K562 (cell line): ENCODE data around the gene RPS6KA2. TPM values are rescaled to one million over a fixed set of nuclear protein-coding genes. Genes with fewer than 3 reads are reported as not detected.
A peak's percentile ranks its signal among the peaks of the same experiment; 100 is the strongest.

ENCODE experiments used
- CHD7 ChIP-seq: fragments of 200-600 bp; sonication (generic); IDR thresholded peaks from one replicate; pipeline ENCODE4 v1.6.1; 2012; ENCODE audit warnings: mild to moderate bottlenecking, low read depth, low read length, inconsistent platforms
- CREB3L1 ChIP-seq: fragments of 450-650 bp; IDR thresholded peaks from 2 replicates; pipeline ENCODE4 v1.6.1; 2014; ENCODE audit warnings: low read depth, mild to moderate bottlenecking, moderate library complexity, borderline replicate concordance
- ILK ChIP-seq: fragments of 450-650 bp; IDR thresholded peaks from 2 replicates; pipeline ENCODE4 v1.6.1; 2016; ENCODE audit warnings: missing genetic modification characterization, low read depth, mild to moderate bottlenecking, missing compliant biosample characterization, moderate library complexity, borderline replicate concordance
- MTA1 ChIP-seq: fragments of 450-650 bp; IDR thresholded peaks from 2 replicates; pipeline ENCODE4 v1.6.1; 2017; ENCODE audit warnings: borderline replicate concordance
- NBN ChIP-seq: fragments of 450-650 bp; IDR thresholded peaks from 2 replicates; pipeline ENCODE4 v1.6.1; 2016; ENCODE audit warnings: low read depth, mild to moderate bottlenecking
- SRSF7 ChIP-seq: fragments of 200-400 bp; formaldehyde crosslinking; optimal IDR thresholded peaks from 2 replicates; pipeline ENCODE3; 2017; ENCODE audit warnings: mild to moderate bottlenecking, low read depth, low read length
- polyA plus RNA-seq, 8 experiments: library from polyadenylated mRNA; depleted of rRNA in 4 of 8; stranded (reverse) in 5 of 8; unstranded in 3 of 8; fragments of >200 nt; fragmentation: Nextera tagmentation in 2 of 8; fragmentation: Illumina TruSeq in 1 of 8; extraction: Ambion mirVana in 2 of 8; extraction: Trizol in 1 of 8; gene quantifications; 2 replicates each; pipeline versions ENCODE4 v1.2.1 to v1.2.3, GENCODE V29; 2011 to 2014; ENCODE audit warnings: inconsistent platforms in 1 of 8, missing spikeins in 1 of 8
- total RNA-seq, 7 experiments: library from RNA; depleted of rRNA in 6 of 7; stranded (reverse); fragments of >200 nt in 6 of 7; fragmentation: Illumina TruSeq in 2 of 7; extraction: Trizol in 2 of 7; gene quantifications; 2 replicates each; pipeline versions ENCODE4 v1.2.1 to v1.2.3, GENCODE V29; 2011 to 2021; ENCODE audit warnings: low replicate concordance in 1 of 7
- TF ChIP-seq, protein P1 (sequence below): fragments of 250-450 bp; sonication (Bioruptor Pico); IDR thresholded peaks from 2 replicates; pipeline ENCODE4 v1.5.0; 2020; ENCODE audit warnings: mild to moderate bottlenecking, borderline replicate concordance
- TF ChIP-seq, protein P2 (sequence below): fragments of 150-350 bp; conservative IDR thresholded peaks from 2 replicates; pipeline ENCODE4 v1.6.1; 2014; ENCODE audit warnings: low read length

Gene RPS6KA2
- total and polyA plus RNA-seq, 9 of the 15 experiments (the other 6 are each of a cell fraction or from before 2014, with no cell fraction given): 0.29 to 1.00 (median 0.53) TPM

DNA sequence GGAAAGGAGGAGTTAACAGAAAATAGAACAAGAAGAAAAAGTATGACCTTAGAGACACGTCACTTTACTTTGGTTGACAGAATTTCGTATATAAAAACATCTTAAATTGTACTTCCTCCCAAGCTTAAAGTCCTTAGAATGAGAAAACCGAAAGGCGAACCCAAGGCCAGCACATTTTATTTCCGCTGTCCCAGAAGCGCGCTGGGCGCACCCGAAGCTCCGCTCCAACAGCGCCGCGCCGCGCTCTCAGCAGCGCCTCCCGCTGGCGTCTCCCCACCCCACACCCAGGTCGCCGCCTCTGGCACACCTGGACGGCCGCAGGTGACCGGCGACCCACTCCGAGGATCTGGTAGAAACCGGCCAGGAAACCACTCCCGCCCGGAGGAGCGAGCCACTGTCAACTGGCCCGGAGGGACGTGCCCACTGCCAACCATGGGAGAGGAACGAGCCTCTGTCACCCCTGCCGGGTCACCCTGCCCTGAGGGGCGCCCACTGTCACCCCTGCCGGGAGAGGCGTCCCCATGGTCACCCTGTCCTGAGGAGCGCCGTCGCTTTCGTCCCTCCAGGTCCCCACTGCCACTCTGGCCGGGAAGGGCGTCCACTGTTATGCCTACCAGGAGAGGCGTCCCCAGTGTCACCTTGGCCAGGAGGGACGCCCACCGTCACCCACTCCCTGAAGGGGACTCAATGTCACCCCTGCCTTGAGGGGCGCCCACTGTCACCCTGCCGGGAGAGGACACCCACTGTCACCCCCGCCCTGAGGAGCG is 245.1 kb downstream of the RPS6KA2 start (continued):
- TF ChIP-seq CHD7 (no peak), ILK (tag) (no peak), CREB3L1 (no peak), NBN (0 out of 2 replicates have a peak, but pooled peaks have one; percentile 17), SRSF7 (no peak), MTA1 (peak; percentile 48)
- TF ChIP-seq, protein P1, sequence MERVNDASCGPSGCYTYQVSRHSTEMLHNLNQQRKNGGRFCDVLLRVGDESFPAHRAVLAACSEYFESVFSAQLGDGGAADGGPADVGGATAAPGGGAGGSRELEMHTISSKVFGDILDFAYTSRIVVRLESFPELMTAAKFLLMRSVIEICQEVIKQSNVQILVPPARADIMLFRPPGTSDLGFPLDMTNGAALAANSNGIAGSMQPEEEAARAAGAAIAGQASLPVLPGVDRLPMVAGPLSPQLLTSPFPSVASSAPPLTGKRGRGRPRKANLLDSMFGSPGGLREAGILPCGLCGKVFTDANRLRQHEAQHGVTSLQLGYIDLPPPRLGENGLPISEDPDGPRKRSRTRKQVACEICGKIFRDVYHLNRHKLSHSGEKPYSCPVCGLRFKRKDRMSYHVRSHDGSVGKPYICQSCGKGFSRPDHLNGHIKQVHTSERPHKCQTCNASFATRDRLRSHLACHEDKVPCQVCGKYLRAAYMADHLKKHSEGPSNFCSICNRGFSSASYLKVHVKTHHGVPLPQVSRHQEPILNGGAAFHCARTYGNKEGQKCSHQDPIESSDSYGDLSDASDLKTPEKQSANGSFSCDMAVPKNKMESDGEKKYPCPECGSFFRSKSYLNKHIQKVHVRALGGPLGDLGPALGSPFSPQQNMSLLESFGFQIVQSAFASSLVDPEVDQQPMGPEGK (CRISPR knock-in tag): no peak
- TF ChIP-seq, protein P2, sequence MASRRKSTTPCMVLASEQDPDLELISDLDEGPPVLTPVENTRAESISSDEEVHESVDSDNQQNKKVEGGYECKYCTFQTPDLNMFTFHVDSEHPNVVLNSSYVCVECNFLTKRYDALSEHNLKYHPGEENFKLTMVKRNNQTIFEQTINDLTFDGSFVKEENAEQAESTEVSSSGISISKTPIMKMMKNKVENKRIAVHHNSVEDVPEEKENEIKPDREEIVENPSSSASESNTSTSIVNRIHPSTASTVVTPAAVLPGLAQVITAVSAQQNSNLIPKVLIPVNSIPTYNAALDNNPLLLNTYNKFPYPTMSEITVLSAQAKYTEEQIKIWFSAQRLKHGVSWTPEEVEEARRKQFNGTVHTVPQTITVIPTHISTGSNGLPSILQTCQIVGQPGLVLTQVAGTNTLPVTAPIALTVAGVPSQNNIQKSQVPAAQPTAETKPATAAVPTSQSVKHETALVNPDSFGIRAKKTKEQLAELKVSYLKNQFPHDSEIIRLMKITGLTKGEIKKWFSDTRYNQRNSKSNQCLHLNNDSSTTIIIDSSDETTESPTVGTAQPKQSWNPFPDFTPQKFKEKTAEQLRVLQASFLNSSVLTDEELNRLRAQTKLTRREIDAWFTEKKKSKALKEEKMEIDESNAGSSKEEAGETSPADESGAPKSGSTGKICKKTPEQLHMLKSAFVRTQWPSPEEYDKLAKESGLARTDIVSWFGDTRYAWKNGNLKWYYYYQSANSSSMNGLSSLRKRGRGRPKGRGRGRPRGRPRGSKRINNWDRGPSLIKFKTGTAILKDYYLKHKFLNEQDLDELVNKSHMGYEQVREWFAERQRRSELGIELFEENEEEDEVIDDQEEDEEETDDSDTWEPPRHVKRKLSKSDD: no peak
